ENCODE results near the gene PRKAG2.

GRCh38 chr7:151921451-151921850, 44.5 kb upstream of the PRKAG2 start:
- no peak for TF ChIP-seq CTCF (IDR thresholded peaks at IDR 0.05)
- TF ChIP-seq POLR2A (IDR thresholded peaks at IDR 0.05): no peak
